HUES64 (cell line): ENCODE data around the gene LZTR1.
"Not testable (repeated sequence)": the region's sequence is repeated elsewhere in the genome, so short reads cannot be mapped to it uniquely, and the experiment has no call there.

Source experiments
- H3K27ac ChIP-seq: 2 replicates; pipeline ENCODE4 v1.7.0; 2013; ENCODE audit warnings: low read depth, low read length, inconsistent platforms
- H3K27me3 ChIP-seq: 2 replicates; pipeline ENCODE4 v1.6.1; 2013; ENCODE audit warnings: mild to moderate bottlenecking, low read length; ENCODE audit not compliant: insufficient read depth
- H3K36me3 ChIP-seq: 2 replicates; pipeline ENCODE4 v1.6.1; 2013; ENCODE audit warnings: mild to moderate bottlenecking, low read length; ENCODE audit not compliant: insufficient read depth
- H3K4me1 ChIP-seq: 2 replicates; pipeline ENCODE4 v1.6.1; 2013; ENCODE audit warnings: mild to moderate bottlenecking, low read length, moderate library complexity; ENCODE audit not compliant: insufficient read depth
- H3K4me3 ChIP-seq: 2 replicates; pipeline ENCODE4 v1.5.1; 2013; ENCODE audit warnings: mild to moderate bottlenecking, low read length, moderate library complexity
- H3K9ac ChIP-seq: 2 replicates; pipeline ENCODE4 v1.6.1; 2013; ENCODE audit warnings: mild to moderate bottlenecking, low read depth, low read length
- H3K9me3 ChIP-seq: 2 replicates; pipeline ENCODE4 v1.6.1; 2013; ENCODE audit warnings: low read depth, low read length; ENCODE audit not compliant: insufficient read depth
- WGBS: fragments of 150-250, 120-280 bp; methylation state at CpG from one replicate; pipeline ENCODE4 v1.1.7; 2013; ENCODE audit warnings: missing lambda C conversion rate; 5-methylcytosine and 5-hydroxymethylcytosine counted together

The LZTR1 gene

DNA sequence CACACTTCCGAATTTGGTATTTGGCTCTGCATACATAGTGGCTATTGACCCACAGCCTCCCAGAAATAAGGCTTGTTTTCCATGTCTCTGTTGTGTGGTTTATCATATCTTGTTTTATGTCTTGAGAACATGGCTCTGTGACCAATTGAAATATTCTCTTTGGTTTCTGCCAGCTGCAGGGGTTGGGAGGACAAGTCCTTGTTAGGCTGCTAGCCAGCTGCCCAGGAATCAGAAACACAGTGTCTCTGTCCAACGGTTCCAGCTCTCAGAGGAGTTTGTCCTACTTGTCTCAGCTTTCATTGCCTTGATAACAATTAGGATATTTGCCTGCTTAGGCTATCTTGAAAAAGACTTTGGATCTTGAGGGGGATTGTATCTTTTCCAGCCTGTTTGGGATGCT lies 56.3 kb downstream of the LZTR1 start:
- no peaks in the 10 kb centered on the region for H3K9me3 ChIP-seq
- no peaks in the 10 kb centered on the region for H3K36me3 ChIP-seq
- no peak overlapping the region for H3K4me3 ChIP-seq
- H3K9ac ChIP-seq, result no peak overlapping the region
- WGBS, result 76% methylated on average over 2 of the region's 2 CpGs
- no peaks in the 10 kb centered on the region for H3K4me1 ChIP-seq
- no peak overlapping the region for H3K27ac ChIP-seq
- peaks cover 7% of the 10 kb centered on the region for H3K27me3 ChIP-seq

DNA sequence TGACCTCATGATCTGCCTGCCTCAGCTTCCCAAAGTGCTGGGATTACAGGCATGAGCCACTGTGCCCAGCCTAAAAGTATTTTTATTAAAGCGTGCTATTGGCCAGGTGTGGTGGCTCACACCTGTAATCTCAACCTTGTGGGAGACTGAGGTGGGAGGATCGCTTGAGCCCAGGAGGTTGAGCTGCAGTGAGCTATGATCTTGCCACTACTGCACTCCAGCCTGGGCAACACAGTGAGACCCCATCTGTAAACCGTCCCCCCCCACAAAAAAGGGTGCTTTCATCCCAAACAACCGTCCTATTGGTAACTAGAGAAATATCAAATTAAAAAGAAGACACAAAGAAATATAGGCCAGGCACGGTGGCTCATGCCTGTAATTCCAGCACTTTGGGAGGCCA lies 57.1 kb downstream of the LZTR1 start:
- H3K9ac ChIP-seq, H3K27me3 ChIP-seq, H3K4me1 ChIP-seq, H3K27ac ChIP-seq, H3K36me3 ChIP-seq, H3K9me3 ChIP-seq, H3K4me3 ChIP-seq: not testable (repeated sequence)
- 93% methylated on average over 5 of the region's 5 CpGs for WGBS

DNA sequence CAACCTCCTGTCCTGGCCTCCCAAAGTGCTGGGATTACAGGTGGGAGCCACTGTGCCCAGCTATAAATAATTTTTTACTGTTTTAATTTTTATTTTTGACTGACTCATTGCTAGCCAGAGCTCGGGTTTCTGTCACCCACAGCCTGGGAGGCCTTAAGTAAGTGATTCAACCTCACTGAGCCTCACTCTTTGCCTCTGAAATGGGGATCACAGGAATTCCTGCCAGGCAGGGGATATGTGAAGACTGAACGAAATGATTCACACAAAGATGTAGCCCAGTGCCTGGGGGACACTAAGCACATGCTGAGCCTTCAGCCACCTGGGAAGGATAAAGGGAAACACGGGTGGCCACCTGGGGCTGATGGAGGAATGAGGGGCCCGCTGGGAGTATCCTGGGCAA lies 59.8 kb downstream of the LZTR1 start:
- Histone ChIP-seq H3K36me3 (no peaks in the 10 kb centered on the region), H3K9me3 (no peaks in the 10 kb centered on the region), H3K27ac (no peak overlapping the region), H3K9ac (no peak overlapping the region), H3K4me3 (no peak overlapping the region), H3K27me3 (0 out of 2 replicates have a peak, but pooled peaks cover 2% of the 10 kb centered on the region), H3K4me1 (peaks cover 3% of the 10 kb centered on the region; the same call in 1 of the 2 replicates)
- 80% methylated on average over 4 of the region's 4 CpGs for WGBS

DNA sequence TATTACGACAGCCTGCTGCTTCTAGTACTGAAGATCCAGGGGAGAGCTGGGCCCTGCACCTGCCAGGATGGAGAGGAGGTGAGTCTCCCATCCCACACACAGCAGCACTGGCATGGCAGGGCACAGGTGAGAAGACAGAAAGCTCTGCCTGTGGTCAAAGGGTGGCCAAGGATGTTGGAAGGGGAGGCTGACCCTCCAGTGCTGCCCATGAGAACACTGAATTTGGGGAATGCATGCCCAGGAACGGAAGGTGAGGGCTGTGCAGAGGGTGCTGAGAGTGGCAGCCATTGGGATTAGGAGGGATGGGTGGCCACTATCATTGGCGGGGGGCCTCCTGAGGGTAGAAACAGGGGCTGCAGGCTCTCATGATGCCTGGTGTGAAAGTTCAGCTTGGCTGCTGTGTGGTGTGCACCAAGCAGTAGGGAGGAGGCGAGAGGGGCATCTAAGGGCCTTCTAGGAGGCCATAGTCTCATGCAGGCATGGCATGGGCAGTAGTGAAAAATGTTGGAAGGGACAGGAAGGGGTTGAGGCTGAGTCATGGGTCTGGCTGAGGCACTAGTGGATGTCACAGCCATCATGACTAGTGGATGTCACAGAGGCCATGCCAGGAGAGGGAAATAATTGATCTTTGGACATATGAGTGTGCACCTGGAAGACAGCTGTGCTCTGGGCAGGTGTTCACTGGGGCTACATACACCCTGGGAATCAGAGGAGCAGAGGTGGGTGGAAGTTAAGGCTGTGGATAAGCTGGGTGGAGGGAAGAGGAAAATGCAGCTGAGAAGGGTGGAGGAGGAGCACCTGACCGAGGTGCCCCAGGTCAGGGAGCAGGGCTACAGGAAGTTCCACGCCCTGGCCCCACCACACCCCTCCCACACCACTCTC lies 61.1 kb downstream of the LZTR1 start:
- no peak overlapping the region for H3K27ac ChIP-seq
- H3K9me3 ChIP-seq, result no peaks in the 10 kb centered on the region
- WGBS, result 85% methylated on average over 6 of the region's 6 CpGs
- no peaks in the 10 kb centered on the region for H3K36me3 ChIP-seq
- H3K27me3 ChIP-seq, result 0 out of 2 replicates have a peak, but pooled peaks cover 2% of the 10 kb centered on the region
- H3K4me3 ChIP-seq, result no peak overlapping the region
- H3K4me1 ChIP-seq, result peaks cover 3% of the 10 kb centered on the region; the same call in 1 of the 2 replicates
- no peak overlapping the region for H3K9ac ChIP-seq

DNA sequence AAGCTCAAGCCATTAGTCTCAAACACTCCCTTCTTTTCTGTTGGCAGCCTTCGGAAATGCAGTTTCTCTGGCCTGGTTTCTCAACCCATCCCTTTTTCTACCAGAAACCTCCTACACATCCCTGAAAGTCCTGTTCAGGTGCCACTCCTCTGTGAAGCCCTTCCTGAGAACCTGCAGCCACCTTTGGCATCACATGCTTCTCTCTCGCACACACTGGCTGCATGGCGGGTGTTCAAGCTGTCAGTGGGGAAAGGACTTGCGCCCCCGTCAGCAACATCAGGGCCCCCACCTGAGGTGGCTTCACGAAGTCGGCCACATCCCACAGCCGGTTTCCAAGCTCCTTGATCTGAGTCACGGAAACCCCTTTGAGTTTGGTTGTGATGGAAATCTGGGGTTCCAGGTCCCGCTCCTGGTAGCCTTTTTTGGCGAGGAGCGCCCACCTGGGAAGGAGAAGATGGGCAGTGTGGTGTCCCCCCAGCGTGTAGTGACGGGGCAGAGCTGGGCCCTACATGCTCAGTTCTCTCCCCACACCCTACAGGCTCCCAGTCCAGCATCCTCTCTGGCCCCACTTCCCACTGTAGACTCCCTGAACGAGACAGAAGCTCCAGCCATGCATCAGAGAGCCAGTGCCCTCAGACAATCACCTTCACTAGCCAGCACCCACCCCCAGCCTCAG lies 61.9 kb downstream of the LZTR1 start:
- H3K27me3 ChIP-seq, result 0 out of 2 replicates have a peak, but pooled peaks cover 2% of the 10 kb centered on the region
- peaks cover 3% of the 10 kb centered on the region; the same call in 1 of the 2 replicates for H3K4me1 ChIP-seq
- H3K9ac ChIP-seq, result no peak overlapping the region
- WGBS, result 91% methylated on average over 15 of the region's 15 CpGs
- no peak overlapping the region for H3K4me3 ChIP-seq
- no peak overlapping the region for H3K27ac ChIP-seq
- H3K9me3 ChIP-seq, result no peaks in the 10 kb centered on the region
- H3K36me3 ChIP-seq, result no peaks in the 10 kb centered on the region

DNA sequence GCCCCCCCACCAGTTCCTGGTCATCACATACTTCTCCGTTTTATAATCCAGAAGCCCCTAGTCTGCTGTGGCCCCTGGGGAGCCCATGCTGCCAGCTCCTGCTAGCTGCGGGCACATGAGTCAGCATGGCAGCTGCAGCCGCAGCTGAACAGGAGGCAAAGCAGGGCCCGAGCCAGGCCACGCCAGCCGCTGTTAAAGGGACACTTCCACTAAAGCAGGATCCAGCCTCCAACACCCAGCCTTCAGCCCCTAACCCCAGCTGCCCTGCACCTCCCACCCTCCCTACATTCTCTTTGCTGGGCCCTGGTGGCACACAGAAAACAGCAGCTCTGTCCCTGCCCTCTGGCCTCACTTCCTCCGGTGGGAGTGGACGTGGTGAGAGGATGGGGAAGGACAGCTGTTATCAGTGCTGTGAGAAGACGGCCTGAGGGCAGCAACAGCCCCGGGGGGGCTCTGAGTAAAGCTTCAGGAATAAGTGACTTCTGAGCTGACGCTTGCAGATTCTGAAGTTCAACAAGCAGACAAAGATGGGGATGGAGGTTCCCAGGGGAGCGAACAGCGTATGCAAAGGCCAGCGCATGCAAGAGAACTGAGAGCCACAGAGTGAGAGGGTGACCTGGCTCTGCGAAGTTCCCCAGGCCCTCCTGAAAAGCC lies 63.0 kb downstream of the LZTR1 start:
- H3K9me3 ChIP-seq, result no peaks in the 10 kb centered on the region
- H3K27me3 ChIP-seq, result 0 out of 2 replicates have a peak, but pooled peaks cover 2% of the 10 kb centered on the region
- no peaks in the 10 kb centered on the region for H3K36me3 ChIP-seq
- H3K9ac ChIP-seq, result no peak overlapping the region
- 23% methylated on average over 15 of the region's 15 CpGs for WGBS
- peaks cover 3% of the 10 kb centered on the region; the same call in 1 of the 2 replicates for H3K4me1 ChIP-seq
- H3K4me3 ChIP-seq, result peak overlapping the region; percentile 67
- no peak overlapping the region for H3K27ac ChIP-seq

DNA sequence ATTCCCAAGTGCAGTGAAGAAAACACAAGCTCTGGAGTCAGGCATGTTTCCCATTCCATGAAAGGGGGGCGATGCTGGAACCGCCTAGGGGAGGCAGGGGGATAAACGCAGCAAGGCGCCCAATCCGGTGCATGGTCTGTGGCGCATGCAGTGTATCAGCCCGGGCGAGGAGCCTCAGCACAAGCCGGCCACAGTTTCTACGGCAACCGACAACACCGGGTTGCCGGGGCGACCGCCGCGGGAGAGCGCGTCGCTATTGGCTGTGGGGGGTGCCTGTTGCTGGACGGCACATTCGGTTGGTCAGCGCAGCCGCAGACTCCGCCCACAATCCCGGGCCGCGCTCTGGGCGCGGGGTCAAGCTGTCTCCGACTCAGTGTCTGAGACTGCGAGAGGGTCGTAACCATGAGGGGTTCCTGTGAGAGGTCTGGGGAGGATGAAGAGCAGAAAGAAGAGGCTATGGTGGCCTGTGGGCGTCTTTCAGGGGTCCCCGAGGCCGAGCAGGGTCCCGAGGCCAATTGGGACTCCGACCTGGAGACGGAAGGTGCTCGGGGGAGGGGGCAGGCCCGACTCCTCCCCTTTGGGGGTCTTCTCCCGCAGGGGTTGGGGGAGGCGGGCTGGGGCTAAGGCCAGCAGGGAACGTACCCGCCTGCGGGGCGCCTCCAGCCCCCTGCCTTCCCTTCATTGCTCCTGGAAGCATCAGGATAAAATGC lies 63.6 kb downstream of the LZTR1 start, which contains the start of gene LRRC74B:
Gene LRRC74B, plus strand, starts transcription at position 362 of the 710 bp plus-strand sequence. Its CDS starts 41 bp downstream, at position 403.
- Histone ChIP-seq H3K4me1 (peaks cover 3% of the 10 kb centered on the region; the same call in 1 of the 2 replicates), H3K9me3 (no peaks in the 10 kb centered on the region), H3K36me3 (no peaks in the 10 kb centered on the region), H3K9ac (no peak within 1 kb of the TSS), H3K27ac (no peak within 1 kb of the TSS), H3K4me3 (peak within 1 kb of the TSS; percentile 67), H3K27me3 (0 out of 2 replicates have a peak, but pooled peaks cover 2% of the 10 kb centered on the region)
- under 1% methylated on average over 47 of the region's 47 CpGs for WGBS

DNA sequence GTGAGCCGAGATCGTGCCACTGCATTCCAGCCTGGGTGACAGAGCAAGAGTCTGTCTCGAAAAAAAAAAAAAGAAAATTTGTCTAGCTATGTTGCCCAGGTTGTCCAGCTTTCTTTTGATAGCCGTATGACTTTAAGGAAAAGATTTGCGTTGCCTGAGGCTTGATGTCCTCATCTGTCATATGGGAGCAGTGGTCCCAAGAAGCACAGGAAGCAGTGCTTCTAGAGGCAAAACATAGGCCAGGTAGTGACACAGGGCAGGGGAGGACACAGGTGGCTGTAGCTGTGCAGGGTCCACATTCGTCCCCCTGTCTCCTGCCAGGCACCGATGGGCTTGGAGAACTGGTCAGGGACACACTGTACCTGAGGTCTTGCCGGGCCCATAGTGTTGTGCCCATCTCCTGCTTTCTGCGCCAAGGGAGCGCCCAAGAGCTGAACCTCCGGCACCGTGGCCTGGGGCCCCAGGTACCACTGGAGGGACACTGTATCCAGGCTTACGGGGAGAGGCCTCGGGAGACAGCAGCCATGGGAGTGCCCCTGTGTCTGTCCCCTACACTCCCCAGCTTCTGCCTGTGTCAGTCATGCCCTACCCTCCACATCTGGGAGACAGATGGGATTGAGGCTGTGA lies 65.1 kb downstream of the LZTR1 start:
- Histone ChIP-seq H3K9ac (no peak overlapping the region), H3K9me3 (no peaks in the 10 kb centered on the region), H3K27me3 (0 out of 2 replicates have a peak, but pooled peaks cover 2% of the 10 kb centered on the region), H3K36me3 (no peaks in the 10 kb centered on the region), H3K27ac (no peak overlapping the region), H3K4me1 (peaks cover 12% of the 10 kb centered on the region), H3K4me3 (no peak overlapping the region)
- WGBS, result 95% methylated on average over 14 of the region's 14 CpGs

DNA sequence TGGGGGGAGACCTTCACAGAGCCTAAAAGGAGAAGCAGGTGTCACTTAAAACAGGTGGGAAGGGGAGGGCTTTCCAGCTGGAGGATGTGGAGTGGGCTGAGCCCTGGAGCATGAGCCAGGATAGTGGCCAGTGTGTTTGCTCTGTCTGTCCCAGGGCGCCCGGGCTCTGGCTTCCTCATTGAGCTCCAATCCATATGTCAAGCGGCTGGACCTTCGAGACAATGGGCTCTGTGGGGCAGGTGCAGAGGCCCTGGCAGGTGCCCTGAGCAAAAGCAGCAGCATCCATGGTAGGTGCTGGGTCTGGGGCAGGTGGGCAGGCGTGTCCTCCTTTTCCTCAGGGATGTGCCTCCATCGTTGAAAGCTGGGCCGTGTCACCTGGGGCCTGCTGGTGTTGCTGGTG lies 65.6 kb downstream of the LZTR1 start:
- Histone ChIP-seq H3K27ac (no peak overlapping the region), H3K4me1 (peaks cover 16% of the 10 kb centered on the region), H3K9ac (no peak overlapping the region), H3K9me3 (no peaks in the 10 kb centered on the region), H3K4me3 (no peak overlapping the region), H3K36me3 (no peaks in the 10 kb centered on the region), H3K27me3 (0 out of 2 replicates have a peak, but pooled peaks cover 2% of the 10 kb centered on the region)
- 93% methylated on average over 5 of the region's 7 CpGs for WGBS

DNA sequence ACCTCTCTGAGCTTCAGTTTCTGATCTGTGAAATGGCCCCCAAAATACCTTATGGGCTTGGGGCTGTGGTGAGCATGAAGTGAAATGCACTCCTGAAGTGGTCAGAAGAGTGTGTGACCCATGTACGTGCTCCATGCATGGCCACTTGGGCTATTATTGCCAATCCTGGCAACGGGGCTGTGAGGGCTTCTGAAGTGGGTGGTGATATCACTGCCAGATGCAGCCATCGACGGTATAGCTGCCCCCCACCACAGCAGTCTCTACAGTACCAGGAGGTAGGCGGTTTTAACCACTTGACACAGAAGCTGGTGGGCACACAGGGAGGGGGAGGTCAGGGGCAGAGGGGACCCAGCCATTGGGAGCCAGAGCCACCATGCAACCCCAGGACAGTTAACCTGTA lies 66.4 kb downstream of the LZTR1 start:
- not testable (repeated sequence) for H3K36me3 ChIP-seq, H3K9me3 ChIP-seq, H3K27ac ChIP-seq, H3K4me3 ChIP-seq, H3K27me3 ChIP-seq, H3K9ac ChIP-seq
- H3K4me1 ChIP-seq, result peaks cover 16% of the 10 kb centered on the region
- over 99% methylated on average over 5 of the region's 5 CpGs for WGBS
